VCaP (cell line): ENCODE measurements around the gene TUBA3E.
"Not testable (repeated sequence)": the region's sequence is repeated elsewhere in the genome, so short reads cannot be mapped to it uniquely, and the experiment has no call there.

ENCODE experiments used
- H3K27ac ChIP-seq: fragments of 450-650 bp; 2 replicates; pipeline ENCODE4 v1.5.1; 2017
- TF ChIP-seq, protein P1 (sequence below): fragments of 450-650 bp; conservative IDR thresholded peaks from 2 replicates; pipeline ENCODE4 v1.5.1; 2017; ENCODE audit warnings: mild to moderate bottlenecking, moderate library complexity

Gene TUBA3E

DNA sequence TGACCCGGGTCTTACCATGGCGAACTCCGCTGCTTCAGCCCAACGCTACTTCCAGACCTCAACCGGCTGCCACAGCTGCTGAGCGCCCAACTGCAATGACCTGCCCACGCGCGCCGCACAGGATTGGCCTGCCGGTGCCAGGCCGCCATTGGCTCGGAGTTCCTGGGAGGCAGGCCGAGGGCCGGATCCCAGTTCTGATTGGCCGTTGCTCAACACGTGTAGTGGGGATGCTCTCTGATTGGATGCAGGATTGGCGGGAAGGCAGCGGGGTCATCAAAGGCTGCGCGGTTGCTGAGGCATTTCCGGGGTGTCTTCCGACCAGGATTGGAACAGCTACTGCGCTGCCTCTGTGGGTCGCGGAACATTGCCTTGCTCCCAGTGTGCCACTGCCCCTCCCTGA, at the start of gene TUBA3E:
TSS of gene TUBA3E (minus strand) at position 97 of the 400 bp plus-strand sequence. CDS start at position 18, 79 bp downstream.
- TF ChIP-seq, protein P1, sequence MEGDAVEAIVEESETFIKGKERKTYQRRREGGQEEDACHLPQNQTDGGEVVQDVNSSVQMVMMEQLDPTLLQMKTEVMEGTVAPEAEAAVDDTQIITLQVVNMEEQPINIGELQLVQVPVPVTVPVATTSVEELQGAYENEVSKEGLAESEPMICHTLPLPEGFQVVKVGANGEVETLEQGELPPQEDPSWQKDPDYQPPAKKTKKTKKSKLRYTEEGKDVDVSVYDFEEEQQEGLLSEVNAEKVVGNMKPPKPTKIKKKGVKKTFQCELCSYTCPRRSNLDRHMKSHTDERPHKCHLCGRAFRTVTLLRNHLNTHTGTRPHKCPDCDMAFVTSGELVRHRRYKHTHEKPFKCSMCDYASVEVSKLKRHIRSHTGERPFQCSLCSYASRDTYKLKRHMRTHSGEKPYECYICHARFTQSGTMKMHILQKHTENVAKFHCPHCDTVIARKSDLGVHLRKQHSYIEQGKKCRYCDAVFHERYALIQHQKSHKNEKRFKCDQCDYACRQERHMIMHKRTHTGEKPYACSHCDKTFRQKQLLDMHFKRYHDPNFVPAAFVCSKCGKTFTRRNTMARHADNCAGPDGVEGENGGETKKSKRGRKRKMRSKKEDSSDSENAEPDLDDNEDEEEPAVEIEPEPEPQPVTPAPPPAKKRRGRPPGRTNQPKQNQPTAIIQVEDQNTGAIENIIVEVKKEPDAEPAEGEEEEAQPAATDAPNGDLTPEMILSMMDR: no peak
- H3K27ac ChIP-seq: no peak within 1 kb of the TSS

DNA sequence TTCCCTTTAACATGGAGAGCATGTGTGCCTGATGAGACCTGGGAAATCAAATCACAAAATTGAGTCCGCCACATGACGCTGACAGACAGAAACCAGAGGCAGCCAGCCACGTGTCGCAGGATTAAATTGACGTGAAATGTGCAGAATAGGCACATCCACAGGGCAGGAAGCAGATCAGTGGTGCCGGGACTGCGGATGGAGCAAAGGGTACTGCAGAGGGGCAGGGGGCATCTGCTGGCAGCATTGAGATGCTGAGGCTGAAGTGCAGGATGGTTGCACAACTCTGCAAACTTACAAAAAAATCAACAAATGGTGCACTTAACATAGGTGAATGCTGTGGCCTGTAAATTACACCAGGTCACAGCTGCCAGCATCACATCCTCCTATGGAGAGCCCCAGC, 48.2 kb upstream of the TUBA3E start:
- TF ChIP-seq, protein P1: no peak
- no peak overlapping the region for H3K27ac ChIP-seq

DNA sequence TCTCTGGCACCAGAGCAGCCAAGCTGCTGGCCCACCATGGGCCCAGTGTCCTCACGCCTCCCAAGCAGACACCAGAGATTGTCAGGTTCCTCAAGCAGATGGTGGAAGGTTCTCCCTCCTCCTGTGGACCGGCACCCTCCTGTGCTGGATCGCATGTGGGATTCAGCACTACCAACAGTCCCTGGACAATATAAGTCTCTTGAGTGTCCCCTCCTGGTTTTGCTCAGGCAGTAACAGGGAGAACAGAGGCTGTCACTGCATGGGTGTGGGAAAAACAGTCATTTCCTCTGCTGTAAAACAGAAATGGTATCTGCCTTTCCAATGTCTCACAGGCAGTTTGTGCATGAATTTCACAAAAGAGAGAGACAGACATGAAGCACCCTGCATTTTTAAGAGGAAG, 47.7 kb upstream of the TUBA3E start:
- no peak overlapping the region for H3K27ac ChIP-seq
- TF ChIP-seq, protein P1: no peak

DNA sequence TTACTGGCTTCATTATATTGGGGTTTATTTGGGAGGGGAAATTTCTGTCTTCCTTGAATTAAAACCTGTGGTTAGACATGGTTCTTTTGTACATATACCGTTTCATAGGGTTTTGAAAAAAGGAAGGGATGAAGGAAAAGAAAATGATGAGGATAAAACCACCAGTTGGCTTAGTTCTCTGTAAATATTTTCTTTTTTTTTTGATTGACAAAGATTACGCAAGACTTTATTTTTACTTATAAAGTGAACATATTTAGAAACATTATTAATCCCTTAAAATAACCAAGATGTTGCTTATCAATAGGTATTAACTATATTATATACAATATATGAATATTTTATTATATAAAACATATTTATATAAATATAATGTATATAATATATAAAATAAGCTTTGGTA, 45.1 kb upstream of the TUBA3E start:
- no peak overlapping the region for H3K27ac ChIP-seq

DNA sequence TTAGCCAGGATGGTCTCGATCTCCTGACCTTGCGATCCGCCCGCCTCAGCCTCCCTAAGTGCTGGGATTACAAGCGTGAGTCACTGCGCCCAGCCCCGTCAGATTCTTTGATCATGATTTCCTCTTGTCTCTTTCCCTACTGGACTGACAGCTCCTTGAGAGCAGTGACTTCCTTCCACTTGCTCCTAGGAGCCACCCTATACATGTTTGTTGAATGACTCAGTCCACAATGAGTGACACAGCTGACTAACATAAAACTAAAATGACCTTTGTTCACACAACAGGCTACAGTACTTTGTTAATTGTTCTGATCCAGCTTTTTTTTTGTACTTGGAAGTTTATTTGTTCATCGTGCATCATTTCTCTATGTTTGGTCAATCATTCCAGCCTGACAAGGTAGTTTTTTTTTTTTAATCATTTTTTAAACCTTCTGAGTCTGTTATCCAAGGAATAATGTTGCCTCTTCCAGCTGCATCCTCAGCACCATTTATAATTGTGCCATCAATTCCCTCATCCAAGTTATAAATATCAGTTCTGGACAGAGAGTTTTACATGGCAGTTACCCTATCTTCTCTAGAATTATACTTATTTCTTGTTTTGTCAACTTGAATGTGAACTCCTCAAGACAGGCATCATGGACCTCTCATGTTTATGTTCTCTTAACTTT, 42.9 kb upstream of the TUBA3E start:
- TF ChIP-seq, protein P1: no peak
- peak overlapping the region; percentile 84 for H3K27ac ChIP-seq

More for the DNA sequence above, 45.1 kb upstream of the TUBA3E start:
- TF ChIP-seq, protein P1: no peak

DNA sequence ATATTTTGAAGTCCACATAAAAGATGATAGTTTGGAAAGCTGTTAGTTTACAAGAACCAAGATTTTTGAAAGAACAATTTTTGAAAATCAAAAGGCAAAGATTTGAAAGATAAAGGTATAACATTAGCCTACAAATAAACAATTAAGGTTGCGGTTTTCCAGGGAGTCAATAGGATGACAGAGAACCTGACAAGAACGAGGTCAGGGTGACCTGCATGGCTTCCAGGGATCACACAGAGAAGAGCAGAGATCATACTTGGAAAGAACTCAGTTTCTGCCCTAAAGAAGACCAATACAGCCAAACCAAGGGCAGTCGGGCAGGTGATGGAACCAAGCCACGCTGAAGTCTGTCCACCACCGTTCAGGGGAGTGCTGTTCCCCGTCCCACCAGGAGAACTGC, 41.3 kb upstream of the TUBA3E start:
- H3K27ac ChIP-seq: peak overlapping the region; percentile 84

DNA sequence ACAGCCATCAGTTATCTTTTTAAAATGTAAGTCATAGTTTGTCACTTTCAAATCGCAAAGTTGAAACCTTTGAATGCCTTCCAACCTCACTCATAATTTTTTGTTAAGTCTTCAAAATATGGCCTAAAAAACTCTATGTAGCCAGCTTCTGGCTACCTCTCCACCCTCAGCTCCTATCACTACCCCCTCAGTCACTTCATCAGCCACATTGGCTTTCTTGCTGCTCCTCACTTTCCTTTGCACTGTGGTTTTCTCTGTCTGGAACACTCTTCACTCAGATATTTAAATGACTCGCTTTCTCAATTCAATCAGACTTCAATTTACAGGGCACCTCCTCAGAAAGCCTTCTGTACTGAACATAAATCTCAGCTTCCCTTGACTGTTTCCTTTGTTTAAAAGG, 34.8 kb upstream of the TUBA3E start:
- not testable (repeated sequence) for H3K27ac ChIP-seq

DNA sequence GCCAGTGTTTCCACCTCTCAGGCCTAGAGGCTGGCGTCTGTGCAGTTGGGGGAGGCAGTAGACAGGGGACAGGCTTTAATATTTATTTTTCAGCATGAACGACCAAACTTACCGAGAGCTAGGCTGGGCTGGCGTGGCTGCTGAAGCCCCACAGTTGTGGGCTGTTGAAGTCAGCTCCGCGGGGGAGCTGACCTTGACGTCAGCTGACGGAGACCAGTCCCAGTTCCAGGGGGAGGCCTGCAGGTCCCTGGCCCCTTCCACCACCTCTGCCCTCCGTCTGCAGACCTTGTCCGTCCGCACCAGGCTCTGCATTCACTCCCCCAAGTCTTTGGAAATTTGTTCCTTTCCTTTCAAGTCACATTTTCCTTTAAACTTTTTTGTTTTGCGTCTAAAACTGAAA, 33.4 kb upstream of the TUBA3E start:
- TF ChIP-seq, protein P1: no peak

DNA sequence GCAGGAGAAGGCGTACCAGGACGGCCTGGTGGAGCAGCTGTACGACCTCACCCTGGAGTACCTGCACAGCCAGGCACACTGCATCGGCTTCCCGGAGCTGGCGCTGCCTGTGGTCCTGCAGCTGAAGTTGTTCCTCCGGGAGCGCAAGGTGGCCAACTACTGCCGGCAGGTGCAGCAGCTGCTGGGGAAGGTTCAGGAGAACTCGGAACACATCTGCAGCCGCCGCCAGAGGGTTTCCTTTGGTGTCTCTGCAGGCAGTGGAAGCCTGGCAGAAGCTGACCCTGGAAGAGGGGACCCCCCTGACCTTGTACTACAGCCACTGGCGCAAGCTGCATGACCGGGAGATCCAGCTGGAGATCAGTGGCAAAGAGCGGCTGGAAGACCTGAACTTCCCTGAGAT, 32.7 kb upstream of the TUBA3E start:
- H3K27ac ChIP-seq: not testable (repeated sequence)

More for the DNA sequence above, 33.4 kb upstream of the TUBA3E start:
- no peak overlapping the region for H3K27ac ChIP-seq

DNA sequence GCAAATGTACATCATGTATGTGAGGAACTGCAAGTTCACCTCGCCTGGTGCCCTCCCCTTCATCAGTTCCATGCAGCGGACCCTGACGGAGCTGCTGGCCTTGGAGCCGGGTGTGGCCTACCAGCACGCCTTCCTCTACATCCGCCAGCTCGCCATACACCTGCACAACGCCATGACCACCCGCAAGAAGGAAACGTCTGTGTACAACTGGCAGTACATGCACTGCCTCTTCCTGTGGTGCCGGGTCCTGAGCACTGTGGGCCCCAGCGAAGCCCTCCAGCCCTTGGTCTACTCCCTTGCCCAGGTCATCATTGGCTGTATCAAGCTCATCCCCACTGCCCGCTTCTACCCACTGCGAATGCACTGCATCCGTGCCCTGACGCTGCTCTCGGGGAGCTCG, 32.1 kb upstream of the TUBA3E start:
- not testable (repeated sequence) for H3K27ac ChIP-seq

DNA sequence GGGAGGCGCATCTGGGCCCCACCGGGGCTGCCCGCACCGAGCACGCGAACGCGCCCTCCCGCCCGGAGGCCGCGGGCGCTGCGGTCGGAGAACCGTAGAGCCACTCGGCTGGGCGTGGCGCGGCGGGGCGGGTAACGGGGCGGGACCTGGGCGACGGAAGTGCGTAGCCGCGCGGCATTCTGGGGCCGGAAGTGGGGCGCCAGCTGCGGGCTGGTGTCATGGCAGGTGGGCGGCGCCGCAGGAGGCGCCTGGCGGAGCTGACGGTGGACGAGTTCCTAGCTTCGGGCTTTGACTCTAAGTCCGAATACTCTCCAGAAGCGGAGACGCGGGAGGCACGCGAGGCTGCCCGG, 30.9 kb upstream of the TUBA3E start:
- not testable (repeated sequence) for H3K27ac ChIP-seq

DNA sequence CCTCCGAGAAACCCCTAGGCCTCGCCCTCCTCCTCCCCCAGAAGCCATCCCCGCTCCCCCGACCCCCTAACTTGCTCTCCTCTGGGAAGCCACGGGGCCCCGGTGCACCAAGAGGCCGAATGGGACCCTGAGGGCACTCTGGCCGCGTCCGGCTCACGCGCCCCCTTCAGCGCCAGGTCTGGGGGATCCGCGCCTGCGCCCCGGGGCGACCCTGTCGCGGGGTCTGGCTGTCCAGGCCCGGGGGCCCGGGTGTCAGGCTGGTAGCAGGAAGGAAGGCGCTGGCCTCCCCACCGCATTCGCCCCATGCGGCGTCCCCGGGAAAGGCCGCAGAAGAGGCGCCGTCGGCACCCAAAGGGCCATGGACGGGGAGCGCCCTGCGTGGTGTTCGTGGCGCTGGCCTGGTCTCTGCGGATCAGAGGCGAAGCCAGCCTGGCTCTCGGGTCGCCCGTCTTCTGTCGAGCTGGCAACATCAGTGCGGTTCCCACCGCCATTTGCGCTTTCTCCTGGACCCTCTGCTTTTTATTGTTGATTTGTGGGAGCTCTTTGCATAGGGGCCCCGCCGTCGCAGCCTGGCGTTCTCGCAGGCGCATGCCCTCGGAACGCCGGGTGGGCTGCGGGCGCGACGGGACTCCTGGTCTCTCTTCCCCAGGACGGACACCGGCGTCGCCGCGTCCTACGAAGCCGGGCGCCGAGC, 30.4 kb upstream of the TUBA3E start:
- not testable (repeated sequence) for H3K27ac ChIP-seq

DNA sequence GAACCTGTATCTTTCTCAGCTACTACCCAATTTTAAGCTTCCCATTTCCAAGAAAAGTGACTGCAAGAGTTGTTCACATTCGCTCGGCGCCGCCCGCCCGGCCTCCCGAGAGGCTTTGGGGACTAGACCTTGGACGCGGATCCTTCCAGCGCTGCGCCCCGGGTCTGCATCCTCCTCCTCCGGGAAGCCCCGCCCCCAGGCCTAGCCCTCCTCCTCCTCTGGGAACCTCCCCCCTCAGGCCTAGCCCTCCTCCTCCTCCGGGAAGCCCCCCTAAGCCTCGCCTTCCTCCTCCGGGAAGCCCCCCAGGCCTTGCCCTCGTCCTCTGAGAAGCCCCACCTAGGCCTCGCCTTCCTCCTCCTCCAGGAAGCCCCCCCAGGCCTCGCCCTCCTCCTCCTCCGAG, 29.8 kb upstream of the TUBA3E start:
- H3K27ac ChIP-seq: not testable (repeated sequence)

DNA sequence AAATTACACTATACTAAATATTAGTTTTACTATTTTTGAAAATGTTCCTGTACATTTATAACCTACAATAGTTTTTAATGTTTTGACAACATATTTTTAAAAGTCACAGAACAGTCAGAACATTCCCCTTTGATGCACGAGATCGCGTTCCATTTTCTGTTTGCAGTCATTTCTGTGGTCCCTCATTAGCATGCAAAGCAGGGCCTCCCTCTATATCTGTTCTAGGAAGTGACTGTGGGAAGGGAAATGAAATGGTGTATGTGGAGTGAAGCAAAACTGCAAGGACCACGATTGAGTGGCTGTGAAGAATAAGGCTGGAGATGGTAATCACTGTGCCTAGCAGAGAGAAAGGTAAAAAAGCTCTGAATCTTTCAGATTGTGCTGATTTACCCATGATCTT, 24.3 kb upstream of the TUBA3E start:
- H3K27ac ChIP-seq: not testable (repeated sequence)
